Brain pericyte (primary cell): ENCODE measurements around the gene LMBRD2.
A peak's percentile ranks its signal among the peaks of the same experiment; 100 is the strongest.
"Not testable (repeated sequence)": the region's sequence is repeated elsewhere in the genome, so short reads cannot be mapped to it uniquely, and the experiment has no call there.

Experiments used
- DNase-seq: peaks from one replicate; pipeline ENCODE4 v3.0.0-alpha.2; 2012; ENCODE audit warnings: low read depth, low spot score

LMBRD2 gene

GRCh38 chr5:36161361-36161760 is 9.7 kb upstream of the LMBRD2 start:
- no peak for DNase-seq

DNA sequence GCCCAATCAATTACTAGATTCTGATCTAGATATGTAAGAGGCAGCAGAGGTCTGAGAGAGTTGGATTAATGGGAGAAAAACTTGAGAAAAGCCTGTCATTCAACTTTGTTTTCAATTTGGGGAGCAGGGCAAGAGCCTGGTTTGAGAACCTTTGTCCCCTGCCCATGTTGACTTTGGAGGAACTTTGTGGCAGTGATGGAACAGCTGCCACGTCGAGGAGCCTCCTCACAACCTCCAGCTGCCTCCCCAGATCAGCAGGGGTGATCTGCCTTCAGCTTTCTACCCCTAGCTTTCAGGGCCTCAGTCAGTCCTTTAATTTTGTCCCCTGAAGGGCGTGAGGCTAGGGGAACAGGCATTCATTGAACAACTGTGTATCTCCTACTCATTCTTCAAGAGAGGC is 8.9 kb upstream of the LMBRD2 start:
- DNase-seq = no peak

DNA sequence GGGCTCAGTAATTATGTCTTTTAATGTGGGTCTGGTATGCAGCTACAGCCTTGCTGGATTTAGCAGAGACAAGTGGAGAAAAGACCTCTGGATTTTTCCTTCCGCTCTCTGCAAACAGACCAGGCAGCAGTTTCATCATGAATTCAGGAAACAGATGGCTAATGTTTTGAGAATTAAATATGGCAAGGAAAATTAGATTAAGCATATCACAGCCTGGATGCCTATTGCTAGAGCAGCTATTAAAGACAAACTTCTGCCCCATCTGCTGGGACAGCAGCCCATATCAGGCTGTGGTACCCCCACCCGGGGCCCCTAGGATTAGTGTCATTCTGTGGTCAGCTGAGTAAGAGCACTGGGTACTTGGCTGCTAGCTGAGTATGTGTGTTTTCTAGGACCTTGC is 6.5 kb upstream of the LMBRD2 start:
- DNase-seq = no peak

GRCh38 chr5:36156619-36157018 is 4.9 kb upstream of the LMBRD2 start:
- DNase-seq = no peak

GRCh38 chr5:36156121-36156601 is 4.5 kb upstream of the LMBRD2 start:
- no peak for DNase-seq

- DNase-seq = no peak
Observed at GRCh38 chr5:36155291-36155690, 3.6 kb upstream of the LMBRD2 start.

DNA sequence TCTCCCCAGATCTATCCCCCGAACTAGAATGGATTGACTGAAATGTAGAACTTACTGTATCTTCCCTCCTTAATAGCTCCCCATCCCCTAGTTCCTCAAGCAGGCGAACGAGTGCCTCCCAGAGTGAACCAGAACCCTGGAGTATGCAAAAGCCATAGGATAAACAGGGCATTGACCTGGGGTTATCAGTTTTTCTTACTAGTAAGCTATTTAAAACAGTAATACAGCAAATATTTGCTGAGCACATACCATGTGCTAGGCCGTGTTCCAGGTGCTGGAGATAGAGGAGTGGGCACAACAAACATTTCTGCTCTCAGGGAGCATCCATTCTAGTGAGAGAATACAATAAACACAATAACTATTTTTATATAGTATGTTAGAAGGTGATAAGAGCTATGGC is 2.0 kb upstream of the LMBRD2 start:
- DNase-seq = no peak

DNA sequence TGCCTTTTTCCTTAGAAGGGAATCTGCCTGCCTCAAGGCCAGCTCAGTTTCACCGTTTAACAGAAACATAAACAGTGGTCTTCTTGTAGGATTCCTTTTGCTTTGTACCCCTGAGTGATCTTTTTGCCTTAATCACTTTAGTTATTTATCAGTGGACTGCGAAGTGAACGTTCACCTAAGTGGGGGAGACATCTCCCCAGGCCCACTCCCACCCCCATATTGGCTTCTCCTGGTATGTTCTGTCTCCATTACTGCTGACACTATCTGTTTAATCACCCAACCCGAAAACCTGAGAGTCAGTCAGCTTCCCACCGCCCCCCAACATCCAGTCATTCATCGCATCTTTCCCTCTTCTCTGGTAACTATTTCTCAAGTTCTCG is 1.6 kb upstream of the LMBRD2 start:
- no peak for DNase-seq

DNA sequence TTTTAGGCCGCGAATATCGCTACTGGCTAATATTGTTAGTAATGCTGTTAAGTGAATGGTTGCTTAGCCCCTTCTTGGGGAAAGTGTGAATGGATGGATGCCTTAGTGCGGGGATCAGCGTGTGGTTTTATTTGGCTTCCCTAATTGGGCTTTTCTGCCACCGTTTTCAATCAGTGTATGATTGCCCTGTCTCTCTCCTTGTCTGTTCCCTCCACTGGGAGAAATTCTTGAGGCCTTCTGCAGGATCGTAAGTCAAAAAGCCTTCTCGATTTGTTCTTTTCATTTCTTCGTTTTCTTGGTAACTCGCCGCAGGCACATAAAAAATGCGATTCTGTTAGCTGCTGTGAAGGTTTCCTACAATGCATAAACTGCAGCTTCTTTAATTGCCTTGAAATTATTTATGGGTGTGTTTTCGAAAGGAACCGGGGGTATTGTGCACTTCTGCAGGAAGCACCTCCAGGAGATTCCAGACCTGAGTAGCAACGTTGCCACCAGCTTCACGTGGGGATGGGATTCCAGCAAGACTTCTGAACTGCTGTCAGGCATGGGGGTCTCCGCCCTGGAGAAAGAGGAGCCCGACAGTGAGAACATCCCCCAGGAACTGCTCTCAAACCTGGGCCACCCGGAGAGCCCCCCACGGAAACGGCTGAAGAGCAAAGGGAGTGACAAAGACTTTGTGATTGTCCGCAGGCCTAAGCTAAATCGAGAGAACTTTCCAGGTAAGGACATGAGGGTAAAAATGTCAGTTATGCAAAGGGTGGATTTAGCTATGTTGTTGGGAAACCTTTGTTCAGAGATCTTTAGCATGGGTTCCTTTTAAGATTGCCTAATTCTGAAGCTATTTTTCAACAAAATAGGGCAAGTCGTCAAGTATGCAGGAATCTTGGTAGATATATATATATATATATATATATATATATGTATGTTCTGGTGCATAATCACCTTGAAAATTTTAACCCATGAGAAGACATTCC is 924 bp upstream of the LMBRD2 start:
- peak; percentile 4 for DNase-seq

DNA sequence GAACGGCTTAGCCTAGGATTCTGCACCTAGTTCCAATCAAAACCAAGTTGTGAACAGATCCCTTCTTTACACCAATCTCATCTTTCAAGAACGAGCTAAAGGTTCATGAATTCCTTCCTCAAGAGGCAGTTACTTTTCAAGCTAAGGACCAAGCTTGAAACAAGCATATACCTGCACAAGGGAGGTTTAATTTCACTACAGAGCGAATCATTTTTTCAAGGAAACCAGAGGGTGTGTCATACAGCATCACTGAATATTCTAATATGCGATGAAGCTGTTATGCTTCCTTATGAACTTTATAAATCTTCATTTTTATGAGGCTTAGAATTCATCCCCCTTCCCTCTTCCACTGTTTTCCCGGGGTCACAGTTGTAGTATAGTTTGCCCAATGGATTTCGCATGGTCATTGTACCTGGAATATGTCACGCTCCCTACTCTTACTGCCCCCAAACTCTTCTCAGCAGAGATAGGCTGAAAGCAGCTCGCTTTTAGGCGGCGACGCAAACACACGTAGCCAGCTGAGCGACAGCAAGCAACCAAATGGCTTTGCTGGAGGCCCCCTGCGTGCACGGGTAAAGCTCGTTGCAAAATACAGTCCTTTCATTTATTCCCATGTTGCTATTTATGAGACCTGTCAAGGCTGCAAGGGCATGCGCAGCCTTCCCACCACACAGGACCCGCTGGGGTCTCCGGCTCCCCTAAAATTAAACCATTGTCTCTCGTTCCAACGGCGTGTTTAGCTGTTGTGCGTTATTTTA is 832 bp downstream of the LMBRD2 start:
- DNase-seq = no peak

DNA sequence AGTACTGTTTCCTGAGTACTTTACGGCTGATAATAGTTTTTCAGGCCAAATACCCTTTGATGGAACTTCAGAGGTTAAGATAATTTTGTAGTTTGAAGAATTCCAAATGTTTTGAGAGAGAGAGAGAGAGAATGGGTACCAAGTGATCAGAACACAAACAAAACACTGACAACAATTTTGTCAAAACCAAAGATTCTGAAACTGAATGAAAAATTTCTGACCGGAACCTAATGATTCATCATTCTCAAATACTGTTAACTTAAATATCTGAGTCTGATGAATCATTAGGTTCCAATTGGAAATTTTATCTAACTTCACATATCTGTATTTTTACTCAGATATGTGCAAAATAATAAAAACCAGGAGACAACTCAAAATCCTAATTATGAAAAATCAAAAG is 4.0 kb downstream of the LMBRD2 start:
- DNase-seq = no peak

DNA sequence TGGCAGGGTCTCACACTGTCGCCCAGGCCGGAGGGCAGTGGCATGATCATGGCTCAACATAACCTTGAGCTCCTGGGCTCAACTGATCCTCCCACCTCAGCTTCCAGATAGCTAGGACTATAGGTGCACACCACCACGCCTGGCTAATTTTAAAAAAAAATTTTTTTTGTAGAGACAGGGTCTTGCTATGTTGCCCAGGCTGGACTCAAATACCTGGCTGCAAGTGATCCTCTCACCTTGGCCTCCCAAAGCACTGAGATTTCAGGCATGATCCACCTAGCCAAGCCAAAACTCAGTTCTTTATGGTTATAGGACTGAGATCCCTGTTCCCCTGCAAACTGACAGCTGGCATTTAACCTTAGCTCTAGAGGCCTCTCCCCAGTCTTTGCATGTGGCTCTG is 5.3 kb downstream of the LMBRD2 start:
- no peak for DNase-seq

DNA sequence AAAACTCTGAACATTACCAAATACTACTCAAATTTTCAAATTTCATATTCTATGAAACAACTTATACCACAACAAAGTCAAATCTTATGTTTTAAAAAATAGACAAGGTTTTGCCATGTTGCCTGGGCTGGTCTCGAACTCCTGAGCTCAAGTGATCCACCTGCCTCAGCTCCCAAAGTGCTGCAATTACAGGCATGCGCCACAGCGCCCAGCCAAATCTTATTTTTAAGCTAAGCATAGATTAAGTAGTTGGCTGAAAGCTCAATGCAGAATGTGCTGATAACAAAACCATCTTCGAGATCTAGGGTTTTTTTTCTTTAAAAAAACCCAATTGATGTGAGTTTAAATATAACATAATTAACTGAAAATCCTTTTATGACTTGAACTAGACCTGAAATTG is 6.4 kb downstream of the LMBRD2 start:
- no peak for DNase-seq

DNA sequence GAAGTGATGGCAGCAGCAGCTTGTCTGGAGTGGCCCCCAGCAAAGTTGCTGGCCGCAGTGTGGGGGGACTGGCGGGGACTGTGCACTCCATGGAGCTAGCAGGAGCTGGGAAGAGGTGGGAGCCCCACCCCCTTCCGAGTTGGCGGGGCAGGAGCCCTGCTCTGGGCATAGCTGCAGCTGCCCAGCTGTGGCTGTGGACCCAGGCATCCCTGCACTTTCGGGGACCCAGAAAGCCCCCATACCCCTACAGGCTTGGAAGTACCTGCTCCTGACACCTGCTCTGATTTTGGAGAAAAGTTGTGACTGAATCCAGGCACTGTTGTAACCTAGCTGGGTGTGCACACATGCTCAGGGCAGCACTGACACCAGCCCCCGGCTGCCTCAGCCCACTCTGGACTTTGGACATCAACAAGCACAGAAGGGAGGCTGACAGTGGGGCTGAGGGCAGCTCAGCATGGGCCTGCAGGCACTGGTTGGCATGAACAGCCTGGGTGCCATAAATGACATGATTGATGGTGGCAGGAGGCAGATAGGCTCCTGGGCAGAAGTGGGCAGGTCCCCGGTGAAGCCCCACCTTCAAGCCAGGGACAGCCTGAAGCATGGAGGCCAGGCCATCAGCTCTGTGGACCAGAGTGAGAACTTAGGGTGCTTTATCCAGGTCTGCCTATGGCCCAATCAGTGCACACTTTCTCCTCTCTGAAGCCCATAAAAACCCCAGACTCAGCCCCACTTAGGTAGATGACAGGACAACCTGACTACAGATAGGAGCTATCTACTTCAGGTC is 12.6 kb downstream of the LMBRD2 start:
- no peak for DNase-seq

- no peak for DNase-seq
Observed at GRCh38 chr5:36136581-36136980, 15.1 kb downstream of the LMBRD2 start.

- DNase-seq = no peak
Observed at GRCh38 chr5:36135988-36136387, 15.7 kb downstream of the LMBRD2 start.

DNA sequence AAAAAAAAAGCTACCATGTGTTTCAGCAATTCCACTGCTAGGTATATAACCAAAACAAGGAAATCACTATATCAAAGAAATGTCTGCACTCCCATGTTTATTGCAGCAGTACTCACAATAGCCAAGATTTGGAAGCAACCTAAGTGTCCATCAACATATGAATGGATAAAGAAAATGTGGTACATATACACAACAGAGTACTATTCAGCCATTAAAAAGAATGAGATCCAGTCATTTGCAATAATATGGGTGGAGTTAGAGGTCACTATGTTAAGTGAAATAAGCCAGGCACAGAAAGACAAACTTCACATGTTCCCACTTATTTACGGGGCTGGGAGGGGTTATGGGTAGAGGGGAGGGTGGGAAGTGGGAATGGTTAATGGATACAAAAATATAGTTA is 18.7 kb downstream of the LMBRD2 start:
- DNase-seq = not testable (repeated sequence)

- DNase-seq = not testable (repeated sequence)
Observed at GRCh38 chr5:36129666-36130065, 22.0 kb downstream of the LMBRD2 start.

GRCh38 chr5:36128795-36129194 is 22.9 kb downstream of the LMBRD2 start:
- no peak for DNase-seq

GRCh38 chr5:36125868-36126267 is 25.8 kb downstream of the LMBRD2 start:
- no peak for DNase-seq

DNA sequence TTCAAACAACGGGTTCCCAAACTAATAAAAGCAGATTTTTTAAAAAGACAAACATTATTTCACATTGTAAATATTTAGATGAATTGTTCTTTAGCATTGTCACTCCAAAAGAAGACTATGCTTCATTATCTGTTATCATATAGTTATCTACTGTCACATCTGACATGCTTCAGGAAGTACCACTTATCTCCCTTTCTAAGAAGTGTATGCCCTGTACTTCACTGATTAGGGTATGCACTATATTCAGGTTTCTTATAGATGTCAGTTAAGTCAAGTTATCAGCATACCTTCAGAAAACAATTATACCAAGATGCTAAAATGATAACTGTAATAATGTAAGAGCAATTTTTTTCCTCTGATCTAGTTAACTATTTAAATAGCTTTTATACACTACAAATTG is 40.4 kb downstream of the LMBRD2 start:
- DNase-seq = no peak
